IMR-90 (cell line): ENCODE measurements around the gene LIPG. TPM values are rescaled to one million over a fixed set of nuclear protein-coding genes. Genes with fewer than 3 reads are reported as not detected.

Experiments
- ATAC-seq: fragments of 200-7000 bp; cut with Tn5 transposase; 2 replicates; pipeline ENCODE4 v1.9.1; 2020; ENCODE audit warnings: low read depth, mild to moderate bottlenecking, moderate library complexity
- BruUV-seq: library from RNA; stranded (reverse); fragments of 400-500 nt; replicated peaks from 2 replicates; lab custom pipeline; 2021; lab: Mats Ljungman, UMichigan
- CTCF ChIA-PET: fragments of 300-600 bp; formaldehyde crosslinking; extraction: SDS; loops from one replicate; lab custom pipeline; 2021; ENCODE audit warnings: antibody characterized with exemption; lab: Yijun Ruan, JAX
- POLR2A ChIA-PET: fragments of 300-600 bp; sonication (Branson Sonifier 250); formaldehyde crosslinking; loops from one replicate; lab custom pipeline; 2022; ENCODE audit warnings: antibody characterized with exemption; ENCODE audit not compliant: unreplicated experiment; lab: Charles Lee
- DNase-seq: peaks from one replicate; pipeline ENCODE4 v3.0.0; 2013
- H2AFZ ChIP-seq: replicated peaks from 2 replicates; pipeline ENCODE3; 2013; ENCODE audit warnings: low read length, mild to moderate bottlenecking; ENCODE audit not compliant: poor library complexity
- H2AK5ac ChIP-seq: 2 replicates; pipeline ENCODE4 v1.6.1; 2013; ENCODE audit warnings: low read depth, low read length, inconsistent platforms
- H2AK9ac ChIP-seq: replicated peaks from 2 replicates; pipeline ENCODE3; 2013; ENCODE audit warnings: mild to moderate bottlenecking, low read depth, low read length, moderate library complexity; ENCODE audit not compliant: poor library complexity
- H2BK120ac ChIP-seq: 2 replicates; pipeline ENCODE4 v1.6.1; 2013; ENCODE audit warnings: low read depth, low read length, inconsistent platforms
- H2BK15ac ChIP-seq: 3 replicates; pipeline ENCODE4 v1.6.1; 2013; ENCODE audit warnings: low read depth, low read length, inconsistent platforms
- H2BK20ac ChIP-seq: 2 replicates; pipeline ENCODE4 v1.6.1; 2013; ENCODE audit warnings: low read depth, mild to moderate bottlenecking, inconsistent platforms, low read length, moderate library complexity
- H2BK5ac ChIP-seq: 2 replicates; pipeline ENCODE4 v1.6.1; 2013; ENCODE audit warnings: mild to moderate bottlenecking, low read depth, low read length, inconsistent platforms; ENCODE audit not compliant: poor library complexity, severe bottlenecking
- H3K14ac ChIP-seq: replicated peaks from 2 replicates; pipeline ENCODE4 v1.6.1; 2013; ENCODE audit warnings: low read depth, low read length, inconsistent platforms
- H3K18ac ChIP-seq: 2 replicates; pipeline ENCODE4 v1.6.1; 2013; ENCODE audit warnings: low read depth, low read length, control low read depth
- H3K23ac ChIP-seq: 2 replicates; pipeline ENCODE4 v1.6.1; 2013; ENCODE audit warnings: low read depth, low read length, inconsistent platforms
- H3K27ac ChIP-seq: 2 replicates; pipeline ENCODE4 v1.5.1; 2013; ENCODE audit warnings: mild to moderate bottlenecking, control low read depth, low read length; ENCODE audit not compliant: insufficient read depth
- H3K27me3 ChIP-seq: 2 replicates; pipeline ENCODE4 v1.6.1; 2013; ENCODE audit warnings: low read length; ENCODE audit not compliant: control insufficient read depth, insufficient read depth
- H3K36me3 ChIP-seq: 2 replicates; pipeline ENCODE4 v1.6.1; 2013; ENCODE audit warnings: low read length, mixed read lengths; ENCODE audit not compliant: control insufficient read depth, insufficient read depth
- H3K4ac ChIP-seq: 2 replicates; pipeline ENCODE4 v1.6.1; 2013; ENCODE audit warnings: low read depth, low read length, inconsistent platforms
- H3K4me1 ChIP-seq: 2 replicates; pipeline ENCODE4 v1.6.1; 2013; ENCODE audit warnings: low read length, mixed read lengths; ENCODE audit not compliant: control insufficient read depth, insufficient read depth
- H3K4me2 ChIP-seq: 2 replicates; pipeline ENCODE4 v1.6.1; 2013; ENCODE audit warnings: low read depth, mild to moderate bottlenecking, control low read depth, low read length, moderate library complexity
- H3K4me3 ChIP-seq: 2 replicates; pipeline ENCODE4 v1.5.1; 2013; ENCODE audit warnings: low read depth, mild to moderate bottlenecking, control low read depth, low read length, moderate library complexity; ENCODE audit not compliant: insufficient read depth
- H3K56ac ChIP-seq: 2 replicates; pipeline ENCODE4 v1.6.1; 2013; ENCODE audit warnings: low read length, inconsistent platforms; ENCODE audit not compliant: insufficient read depth; ENCODE audit errors: extremely low read depth
- H3K79me1 ChIP-seq, 2 experiments: 2 replicates each; pipeline ENCODE4 v1.6.1; 2013; ENCODE audit warnings: low read length in 2 of 2, inconsistent platforms in 1 of 2, low read depth in 1 of 2
- H3K9ac ChIP-seq: 2 replicates; pipeline ENCODE4 v1.6.1; 2013; ENCODE audit warnings: low read depth, low read length, control low read depth
- H3K9me1 ChIP-seq: 2 replicates; pipeline ENCODE4 v1.6.1; 2013; ENCODE audit warnings: low read length, inconsistent platforms; ENCODE audit not compliant: insufficient read depth
- H3K9me3 ChIP-seq: 2 replicates; pipeline ENCODE4 v1.6.1; 2013; ENCODE audit warnings: low read length; ENCODE audit not compliant: control insufficient read depth, insufficient read depth
- H4K20me1 ChIP-seq: 2 replicates; pipeline ENCODE4 v1.6.1; 2013; ENCODE audit warnings: low read length, inconsistent platforms; ENCODE audit not compliant: insufficient read depth
- H4K5ac ChIP-seq: 2 replicates; pipeline ENCODE4 v1.6.1; 2013; ENCODE audit warnings: mild to moderate bottlenecking, low read depth, low read length, control low read depth
- H4K8ac ChIP-seq, 2 experiments: 2 replicates each; pipeline ENCODE4 v1.6.1; 2013; ENCODE audit warnings: low read depth in 2 of 2, low read length in 2 of 2, control low read depth in 1 of 2, inconsistent platforms in 1 of 2
- H4K91ac ChIP-seq: 2 replicates; pipeline ENCODE4 v1.6.1; 2013; ENCODE audit warnings: low read depth, low read length, inconsistent platforms; ENCODE audit not compliant: insufficient read depth
- BHLHE40 ChIP-seq: fragments of 150-350 bp; IDR thresholded peaks from 2 replicates; pipeline ENCODE4 v1.6.1; 2016; ENCODE audit warnings: mild to moderate bottlenecking, low read depth, low read length
- CEBPB ChIP-seq: IDR thresholded peaks from 2 replicates; pipeline ENCODE4 v1.6.1; 2012; ENCODE audit warnings: low read depth, low read length, improper control_type of control experiment
- CHD1 ChIP-seq: IDR thresholded peaks from 2 replicates; pipeline ENCODE4 v1.6.1; 2012; ENCODE audit warnings: low read depth, low read length, improper control_type of control experiment
- CTCF ChIP-seq: conservative IDR thresholded peaks from 2 replicates; pipeline ENCODE4 v1.5.1; 2012; ENCODE audit warnings: mild to moderate bottlenecking, low read depth, low read length, improper control_type of control experiment
- FOS ChIP-seq: fragments of 150-350 bp; IDR thresholded peaks from 2 replicates; pipeline ENCODE4 v1.6.1; 2016; ENCODE audit warnings: low read depth, low read length
- MAFK ChIP-seq: IDR thresholded peaks from 2 replicates; pipeline ENCODE4 v1.6.1; 2012; ENCODE audit warnings: low read depth, low read length, improper control_type of control experiment
- MAZ ChIP-seq: IDR thresholded peaks from 2 replicates; pipeline ENCODE4 v1.6.1; 2012; ENCODE audit warnings: low read depth, mild to moderate bottlenecking, low read length, improper control_type of control experiment, moderate library complexity, borderline replicate concordance
- MXI1 ChIP-seq: IDR thresholded peaks from 2 replicates; pipeline ENCODE4 v1.6.1; 2012; ENCODE audit warnings: low read depth, mild to moderate bottlenecking, low read length, moderate library complexity, borderline replicate concordance
- NFE2L2 ChIP-seq: fragments of 150-350 bp; IDR thresholded peaks from 2 replicates; pipeline ENCODE4 v1.6.1; 2016; ENCODE audit warnings: low read depth, mild to moderate bottlenecking, low read length
- POLR2A ChIP-seq: IDR thresholded peaks from 2 replicates; pipeline ENCODE4 v1.6.1; 2012; ENCODE audit warnings: mild to moderate bottlenecking, low read depth, low read length
- RAD21 ChIP-seq: IDR thresholded peaks from 2 replicates; pipeline ENCODE4 v1.6.1; 2012; ENCODE audit warnings: low read length, improper control_type of control experiment
- RCOR1 ChIP-seq: IDR thresholded peaks from 2 replicates; pipeline ENCODE4 v1.6.1; 2012; ENCODE audit warnings: mild to moderate bottlenecking, low read length, improper control_type of control experiment; ENCODE audit not compliant: insufficient replicate concordance
- RFX5 ChIP-seq: IDR thresholded peaks from 2 replicates; pipeline ENCODE4 v1.8.0; 2012; ENCODE audit warnings: low read depth, mild to moderate bottlenecking, low read length, moderate library complexity
- SMC3 ChIP-seq: fragments of 150-350 bp; IDR thresholded peaks from 2 replicates; pipeline ENCODE4 v1.6.1; 2016; ENCODE audit warnings: low read depth, mild to moderate bottlenecking, antibody characterized with exemption, low read length, moderate library complexity
- USF2 ChIP-seq: fragments of 150-350 bp; IDR thresholded peaks from 2 replicates; pipeline ENCODE4 v1.6.1; 2017; ENCODE audit warnings: mild to moderate bottlenecking, antibody characterized with exemption, low read length, low read depth
- WGBS, 2 experiments: methylation state at CpG; one replicate each; pipeline versions ENCODE4 v1.1.5 to v1.1.7; 2013; ENCODE audit warnings: missing lambda C conversion rate in 2 of 2; ENCODE audit not compliant: insufficient read length in 1 of 2; ENCODE audit errors: extremely low coverage in 2 of 2; 5-methylcytosine and 5-hydroxymethylcytosine counted together
- dilution Hi-C: fragments of 300-500 bp; cut with HindIII; formaldehyde crosslinking; loops from one replicate; pipeline ENCODE4 v1.14.3; 2018; ENCODE audit warnings: low sequenced_read_pairs; ENCODE audit not compliant: unreplicated experiment
- in situ Hi-C: fragments of 300-500 bp; cut with MboI; formaldehyde crosslinking; loops from 3 replicates; pipeline ENCODE4 v1.14.3; 2019; ENCODE audit warnings: low sequenced_read_pairs, inconsistent platforms, mixed read lengths
- intact Hi-C: fragments of 100-400 bp; cut with micrococcal nuclease; formaldehyde crosslinking; loops from 2 replicates; pipeline ENCODE4 v1.10.0; 2022
- polyA plus RNA-seq, 3 experiments: library from polyadenylated mRNA; depleted of rRNA; stranded (reverse); fragments of >200 nt; gene quantifications; 2 replicates each; pipeline ENCODE4 v1.2.3, GENCODE V29; 2012; ENCODE audit warnings: low replicate concordance in 1 of 3
- total RNA-seq: library from RNA; depleted of rRNA; stranded (reverse); fragments of >200 nt; gene quantifications from 2 replicates; pipeline ENCODE4 v1.2.3, GENCODE V29; 2012
- TF ChIP-seq, protein P1 (sequence below): fragments of 150-350 bp; IDR thresholded peaks from 2 replicates; pipeline ENCODE4 v1.6.1; 2016; ENCODE audit warnings: low read depth, mild to moderate bottlenecking, low read length, moderate library complexity, borderline replicate concordance

The LIPG gene
- total and polyA plus RNA-seq, 2 of the 4 experiments (the other 2 are of a cell fraction), result under 0.01 to 0.14 TPM

GRCh38 chr18:49591775-49592174 lies 29.9 kb downstream of the LIPG start:
- Histone ChIP-seq H4K5ac (no peak overlapping the region), H3K9ac (no peak overlapping the region), H3K27ac (no peak overlapping the region), H4K8ac (no peak overlapping the region), H3K79me1 (no peaks in the 10 kb centered on the region), H3K23ac (no peak overlapping the region), H4K20me1 (no peaks in the 10 kb centered on the region), H3K4ac (no peak overlapping the region), H3K4me3 (no peak overlapping the region), H2BK20ac (no peak overlapping the region), H3K9me3 (no peaks in the 10 kb centered on the region), H3K27me3 (peaks cover 17% of the 10 kb centered on the region), H3K4me2 (no peak overlapping the region), H3K56ac (no peak overlapping the region), H2BK5ac (no peak overlapping the region), H2AK9ac (no peak overlapping the region), H3K14ac (no peak overlapping the region), H4K91ac (no peak overlapping the region), H3K18ac (no peak overlapping the region), H3K9me1 (no peaks in the 10 kb centered on the region), H2AFZ (no peak overlapping the region), H3K36me3 (no peaks in the 10 kb centered on the region), H2BK120ac (no peak overlapping the region), H2BK15ac (no peak overlapping the region), H2AK5ac (no peak overlapping the region), H3K4me1 (no peaks in the 10 kb centered on the region)
- ATAC-seq, result no peak
- in situ Hi-C loops (no loop called here), intact Hi-C loops (no loop called here), dilution Hi-C loops (no loop called here)
- TF ChIP-seq RAD21, result no peak
- no peak for TF ChIP-seq CEBPB
- TF ChIP-seq MAFK, result no peak
- no peak for TF ChIP-seq USF2
- TF ChIP-seq NFE2L2, result no peak
- no peak for TF ChIP-seq SMC3
- TF ChIP-seq, protein P1, sequence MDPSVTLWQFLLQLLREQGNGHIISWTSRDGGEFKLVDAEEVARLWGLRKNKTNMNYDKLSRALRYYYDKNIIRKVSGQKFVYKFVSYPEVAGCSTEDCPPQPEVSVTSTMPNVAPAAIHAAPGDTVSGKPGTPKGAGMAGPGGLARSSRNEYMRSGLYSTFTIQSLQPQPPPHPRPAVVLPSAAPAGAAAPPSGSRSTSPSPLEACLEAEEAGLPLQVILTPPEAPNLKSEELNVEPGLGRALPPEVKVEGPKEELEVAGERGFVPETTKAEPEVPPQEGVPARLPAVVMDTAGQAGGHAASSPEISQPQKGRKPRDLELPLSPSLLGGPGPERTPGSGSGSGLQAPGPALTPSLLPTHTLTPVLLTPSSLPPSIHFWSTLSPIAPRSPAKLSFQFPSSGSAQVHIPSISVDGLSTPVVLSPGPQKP, result no peak
- TF ChIP-seq CTCF, result no peak
- no peak for TF ChIP-seq RCOR1
- no peak for TF ChIP-seq FOS
- no peak for TF ChIP-seq POLR2A
- TF ChIP-seq MXI1, result no peak
- TF ChIP-seq MAZ, result no peak
- TF ChIP-seq BHLHE40, result no peak
- no peak for TF ChIP-seq RFX5
- TF ChIP-seq CHD1, result no peak
- BruUV-seq, result no TSS peak
- ChIA-PET CTCF (no interaction called here), POLR2A (no interaction called here)
- WGBS, 2 experiments, result no CpG with 5 or more reads among the region's 4 CpGs
- no peak for DNase-seq
